HepG2 (cell line): ENCODE data around the gene ZSCAN23. TPM values are rescaled to one million over a fixed set of nuclear protein-coding genes. Genes with fewer than 3 reads are reported as not detected.

Source experiments
- ATAD3A ChIP-seq: sonication (generic); formaldehyde crosslinking; IDR thresholded peaks from 2 replicates; pipeline ENCODE4 v1.4.0; 2020; ENCODE audit warnings: missing genetic modification reagents
- CHCHD3 ChIP-seq: sonication (generic); formaldehyde crosslinking; IDR thresholded peaks from 2 replicates; pipeline ENCODE4 v1.8.0; 2022; ENCODE audit warnings: mild to moderate bottlenecking, missing genetic modification reagents, moderate library complexity
- CREM ChIP-seq, 2 experiments: sonication (generic) in 1 of 2; formaldehyde crosslinking in 1 of 2; IDR thresholded peaks; 2 replicates each; pipeline versions ENCODE4 v1.4.0 to v1.6.1; 2016 to 2020; ENCODE audit warnings: antibody characterized with exemption in 1 of 2, mild to moderate bottlenecking in 1 of 2, missing genetic modification reagents in 1 of 2
- E2F5 ChIP-seq: sonication (generic); formaldehyde crosslinking; conservative IDR thresholded peaks from 2 replicates; pipeline ENCODE4 v1.4.0; 2020; ENCODE audit warnings: missing genetic modification reagents
- FOXK2 ChIP-seq: fragments of 450-650 bp; IDR thresholded peaks from 2 replicates; pipeline ENCODE4 v1.6.1; 2016
- IRF2 ChIP-seq: IDR thresholded peaks from 2 replicates; pipeline ENCODE4 v1.6.1; 2018; ENCODE audit warnings: missing genetic modification reagents, missing compliant biosample characterization
- MAX ChIP-seq: IDR thresholded peaks from 2 replicates; pipeline ENCODE4 v1.6.1; 2012; ENCODE audit warnings: inconsistent platforms
- NR2F2 ChIP-seq: IDR thresholded peaks from 2 replicates; pipeline ENCODE4 v1.6.1; 2012; ENCODE audit warnings: low read depth, inconsistent platforms, borderline replicate concordance
- NR2F6 ChIP-seq, 2 experiments: IDR thresholded peaks; 2 replicates each; pipeline ENCODE4 v1.6.1; 2016; ENCODE audit warnings: antibody characterized with exemption in 1 of 2, mild to moderate bottlenecking in 1 of 2
- SAP130 ChIP-seq: IDR thresholded peaks from 2 replicates; pipeline ENCODE4 v1.6.1; 2016; ENCODE audit warnings: low read depth
- SATB2 ChIP-seq: sonication (generic); formaldehyde crosslinking; IDR thresholded peaks from 2 replicates; pipeline ENCODE4 v1.5.0; 2020; ENCODE audit warnings: missing genetic modification reagents
- SOX6 ChIP-seq, 2 experiments: fragments of 450-650 bp in 1 of 2; sonication (generic) in 1 of 2; formaldehyde crosslinking in 1 of 2; IDR thresholded peaks; 2 replicates each; pipeline versions ENCODE4 v1.4.0 to v1.6.1; 2017 to 2020; ENCODE audit warnings: antibody characterized with exemption in 1 of 2, mild to moderate bottlenecking in 1 of 2, missing genetic modification reagents in 1 of 2
- ZFP36L1 ChIP-seq: sonication (generic); formaldehyde crosslinking; IDR thresholded peaks from 2 replicates; pipeline ENCODE4 v1.8.0; 2022; ENCODE audit warnings: mild to moderate bottlenecking, missing genetic modification reagents, moderate library complexity
- ZGPAT ChIP-seq: IDR thresholded peaks from 2 replicates; pipeline ENCODE4 v1.6.1; 2016; ENCODE audit warnings: mild to moderate bottlenecking
- ZKSCAN8 ChIP-seq: IDR thresholded peaks from 2 replicates; pipeline ENCODE4 v1.6.1; 2016; ENCODE audit warnings: borderline replicate concordance, missing genetic modification reagents, missing compliant biosample characterization
- ZMYM4 ChIP-seq: sonication (generic); formaldehyde crosslinking; IDR thresholded peaks from 2 replicates; pipeline ENCODE4 v1.8.1; 2023; ENCODE audit warnings: mild to moderate bottlenecking, missing genetic modification reagents
- ZNF24 ChIP-seq: fragments of 450-650 bp; IDR thresholded peaks from 2 replicates; pipeline ENCODE4 v1.6.1; 2017; ENCODE audit warnings: antibody characterized with exemption, mild to moderate bottlenecking
- ZNF256 ChIP-seq: sonication (generic); formaldehyde crosslinking; conservative IDR thresholded peaks from 2 replicates; pipeline ENCODE4 v1.4.0; 2020; ENCODE audit warnings: missing genetic modification reagents
- ZNF512B ChIP-seq: sonication (generic); formaldehyde crosslinking; IDR thresholded peaks from 2 replicates; pipeline ENCODE4 v1.5.1; 2020; ENCODE audit warnings: missing genetic modification reagents, mild to moderate bottlenecking, borderline replicate concordance
- ZNF652 ChIP-seq: IDR thresholded peaks from 2 replicates; pipeline ENCODE4 v1.6.1; 2016; ENCODE audit warnings: low read depth, borderline replicate concordance
- ZNF780A ChIP-seq: sonication (generic); formaldehyde crosslinking; IDR thresholded peaks from 2 replicates; pipeline ENCODE4 v1.8.0; 2022; ENCODE audit warnings: mild to moderate bottlenecking, missing genetic modification reagents, moderate library complexity
- ZNF781 ChIP-seq: sonication (generic); formaldehyde crosslinking; IDR thresholded peaks from 2 replicates; pipeline ENCODE4 v1.5.1; 2020; ENCODE audit warnings: borderline replicate concordance, mild to moderate bottlenecking, missing genetic modification reagents; ENCODE audit errors: not compliant biosample characterization
- polyA plus RNA-seq, 8 experiments: library from polyadenylated mRNA; depleted of rRNA in 3 of 8; stranded (reverse) in 7 of 8; unstranded in 1 of 8; fragments of >200 nt; fragmentation: Illumina TruSeq in 4 of 8; extraction: Trizol in 4 of 8; gene quantifications; 2 replicates each; pipeline versions ENCODE4 v1.2.1 to v1.2.3, GENCODE V29; 2011 to 2016; ENCODE audit warnings: low read depth in 4 of 8, missing spikeins in 1 of 8, mixed read lengths in 1 of 8; ENCODE audit not compliant: insufficient read depth in 1 of 8
- total RNA-seq, 5 experiments: library from RNA; depleted of rRNA; stranded (reverse); fragments of >200 nt; fragmentation: Illumina TruSeq; extraction: Trizol; gene quantifications; 2 replicates each; pipeline ENCODE4 v1.2.3, GENCODE V29; 2016; ENCODE audit warnings: low read depth in 1 of 5
- TF ChIP-seq, protein P1 (sequence below): IDR thresholded peaks from 2 replicates; pipeline ENCODE4 v1.6.1; 2016; ENCODE audit warnings: low read depth

ZSCAN23 gene
- total and polyA plus RNA-seq, 2 of the 13 experiments (the other 11 are each of a cell fraction or from before 2014, with no cell fraction given): 0.29 to 1.2 TPM

- TF ChIP-seq, protein P1, sequence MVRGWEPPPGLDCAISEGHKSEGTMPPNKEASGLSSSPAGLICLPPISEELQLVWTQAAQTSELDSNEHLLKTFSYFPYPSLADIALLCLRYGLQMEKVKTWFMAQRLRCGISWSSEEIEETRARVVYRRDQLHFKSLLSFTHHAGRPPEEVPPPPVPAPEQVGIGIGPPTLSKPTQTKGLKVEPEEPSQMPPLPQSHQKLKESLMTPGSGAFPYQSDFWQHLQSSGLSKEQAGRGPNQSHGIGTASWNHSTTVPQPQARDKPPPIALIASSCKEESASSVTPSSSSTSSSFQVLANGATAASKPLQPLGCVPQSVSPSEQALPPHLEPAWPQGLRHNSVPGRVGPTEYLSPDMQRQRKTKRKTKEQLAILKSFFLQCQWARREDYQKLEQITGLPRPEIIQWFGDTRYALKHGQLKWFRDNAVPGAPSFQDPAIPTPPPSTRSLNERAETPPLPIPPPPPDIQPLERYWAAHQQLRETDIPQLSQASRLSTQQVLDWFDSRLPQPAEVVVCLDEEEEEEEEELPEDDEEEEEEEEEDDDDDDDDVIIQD (CRISPR knock-in tag): 0 out of 2 replicates have a peak, but pooled peaks have one; percentile 17
- TF ChIP-seq ZMYM4 (CRISPR knock-in tag) (peak; percentile 35; the same call in 1 of the 2 replicates), FOXK2 (no peak), ZNF781 (CRISPR knock-in tag) (peak; percentile 51), ZNF512B (CRISPR knock-in tag) (peak; percentile 81; the same call in 1 of the 2 replicates), ATAD3A (CRISPR knock-in tag) (no peak), ZGPAT (CRISPR knock-in tag) (peak; percentile 78), IRF2 (peak; percentile 79), CREM (IDR thresholded peaks at IDR 0.05) (peak; percentile 31; the same call in 1 of the 2 replicates), CREM (CRISPR knock-in tag; IDR thresholded peaks at IDR 0.05) (no peak), ZNF256 (CRISPR knock-in tag) (peak; percentile 100), ZNF780A (no peak), ZKSCAN8 (CRISPR knock-in tag) (peak; percentile 80; the same call in 1 of the 2 replicates), MAX (peak; percentile 27; the same call in 1 of the 2 replicates), E2F5 (CRISPR knock-in tag) (no peak), SOX6 (IDR thresholded peaks at IDR 0.05) (no peak), SOX6 (CRISPR knock-in tag; IDR thresholded peaks at IDR 0.05) (0 out of 2 replicates have a peak, but pooled peaks have one; percentile 31), SATB2 (CRISPR knock-in tag) (0 out of 2 replicates have a peak, but pooled peaks have one; percentile 31), SAP130 (CRISPR knock-in tag) (peak; percentile 45; the same call in 1 of the 2 replicates), ZNF652 (CRISPR knock-in tag) (peak; percentile 37; the same call in 1 of the 2 replicates), NR2F2 (peak; percentile 57; the same call in 1 of the 2 replicates), CHCHD3 (CRISPR knock-in tag) (no peak), ZNF24 (peak; percentile 98), NR2F6 (IDR thresholded peaks at IDR 0.05) (no peak), NR2F6 (CRISPR knock-in tag; IDR thresholded peaks at IDR 0.05) (peak; percentile 14; the same call in 1 of the 2 replicates), ZFP36L1 (CRISPR knock-in tag) (no peak)
Measured at GRCh38 chr6:28474441-28475219, 31.3 kb upstream of the ZSCAN23 start (continued).
